ENCODE measurements around the gene CACYBP.
A peak's percentile ranks its signal among the peaks of the same experiment; 100 is the strongest.
"Not testable (repeated sequence)": the region's sequence is repeated elsewhere in the genome, so short reads cannot be mapped to it uniquely, and the experiment has no call there.

CACYBP gene

GRCh38 chr1:175013445-175013844 is 13.7 kb downstream of the CACYBP start:
- DNase-seq (ENCODE audit: low read depth): no peak

- DNase-seq (ENCODE audit: low read depth): no peak
These were observed 15.5 kb downstream of the CACYBP start for GRCh38 chr1:175015243-175015642.

GRCh38 chr1:175019524-175019923 is 19.8 kb downstream of the CACYBP start:
- DNase-seq (ENCODE audit: low read depth): no peak

- DNase-seq (ENCODE audit: low read depth): peak; percentile 95
These were observed 23.5 kb downstream of the CACYBP start, which contains the start of gene MRPS14 for GRCh38 chr1:175023043-175023921. Gene MRPS14 (minus strand): TSS chr1:175023425. CDS start chr1:175023408, 17 bp downstream.

- not testable (repeated sequence) for DNase-seq (ENCODE audit: low read depth)
These were observed 24.1 kb downstream of the CACYBP start for GRCh38 chr1:175023922-175024242.

- DNase-seq (ENCODE audit: low read depth): no peak
These were observed 25.0 kb downstream of the CACYBP start for GRCh38 chr1:175024773-175025172.

- no peak for DNase-seq (ENCODE audit: low read depth)
These were observed 34.2 kb downstream of the CACYBP start for GRCh38 chr1:175033953-175034352.

GRCh38 chr1:175034775-175035174 is 35.0 kb downstream of the CACYBP start:
- no peak for DNase-seq (ENCODE audit: low read depth)

- DNase-seq (ENCODE audit: low read depth): no peak
These were observed 36.1 kb downstream of the CACYBP start for GRCh38 chr1:175035865-175036264.

- DNase-seq (ENCODE audit: low read depth): no peak
These were observed 36.7 kb downstream of the CACYBP start for GRCh38 chr1:175036476-175036875.

GRCh38 chr1:175037416-175037815 is 37.7 kb downstream of the CACYBP start:
- no peak for DNase-seq (ENCODE audit: low read depth)

- DNase-seq (ENCODE audit: low read depth): no peak
These were observed 40.7 kb downstream of the CACYBP start for GRCh38 chr1:175040324-175040879.

GRCh38 chr1:175042650-175043049 is 42.9 kb downstream of the CACYBP start:
- DNase-seq (ENCODE audit: low read depth): no peak

- DNase-seq (ENCODE audit: low read depth): no peak
These were observed 44.1 kb downstream of the CACYBP start for GRCh38 chr1:175043824-175044223.

GRCh38 chr1:175044591-175044990 is 44.8 kb downstream of the CACYBP start:
- DNase-seq (ENCODE audit: low read depth): not testable (repeated sequence)

- DNase-seq (ENCODE audit: low read depth): no peak
These were observed 45.4 kb downstream of the CACYBP start for GRCh38 chr1:175045097-175045496.

GRCh38 chr1:175045519-175045918 is 45.8 kb downstream of the CACYBP start:
- no peak for DNase-seq (ENCODE audit: low read depth)

- no peak for DNase-seq (ENCODE audit: low read depth)
These were observed 51.2 kb downstream of the CACYBP start for GRCh38 chr1:175050992-175051391.

- DNase-seq (ENCODE audit: low read depth): no peak
These were observed 55.0 kb downstream of the CACYBP start for GRCh38 chr1:175054736-175055135.

Data from stromal cell of bone marrow (primary cell).